Psoas muscle (tissue), 8 donors: Measurements from ENCODE around the gene HOXA5. TPM values are rescaled to one million over a fixed set of nuclear protein-coding genes. Genes with fewer than 3 reads are reported as not detected.

ENCODE experiments used
- ATAC-seq, 4 donors: fragments of 200-7000 bp; cut with Tn5 transposase; one replicate each; pipeline ENCODE4 v1.9.1; 2020; ENCODE audit warnings: moderate library complexity in 3 of 4, mild to moderate bottlenecking in 2 of 4
- DNase-seq, 2 donors: peaks; one replicate each; pipeline ENCODE4 v3.0.0-alpha.2; 2020
- H3K27ac ChIP-seq: fragments of 200-600 bp; one replicate; pipeline ENCODE4 v1.8.0; 2022
- H3K27me3 ChIP-seq, 3 donors: fragments of 200-600 bp in 1 of 3; one replicate each; pipeline versions ENCODE4 v1.6.1 to v1.8.0; 2013 to 2022; ENCODE audit warnings: low read length in 2 of 3, mild to moderate bottlenecking in 2 of 3, moderate library complexity in 1 of 3; ENCODE audit not compliant: insufficient read depth in 3 of 3
- H3K36me3 ChIP-seq, 2 donors: fragments of 200-600 bp in 1 of 2; one replicate each; pipeline versions ENCODE4 v1.6.1 to v1.8.0; 2013 to 2022; ENCODE audit warnings: low read depth in 1 of 2, mild to moderate bottlenecking in 1 of 2, moderate library complexity in 1 of 2; ENCODE audit not compliant: insufficient read depth in 1 of 2
- H3K4me1 ChIP-seq: fragments of 200-600 bp; one replicate; pipeline ENCODE4 v1.8.0; 2022
- H3K4me3 ChIP-seq: fragments of 200-600 bp; one replicate; pipeline ENCODE4 v1.8.0; 2022; ENCODE audit warnings: mild to moderate bottlenecking
- H3K9me3 ChIP-seq: fragments of 200-600 bp; one replicate; pipeline ENCODE4 v1.8.0; 2022
- CTCF ChIP-seq: fragments of 200-600 bp; IDR thresholded peaks from one replicate; pipeline ENCODE4 v1.8.0; 2022; ENCODE audit warnings: antibody characterized with exemption
- WGBS, 3 donors: extraction: QIAGEN DNeasy Blood & Tissue Kit; methylation state at CpG; one replicate each; pipeline versions ENCODE4 v1.1.6 to v1.1.7; 2013; 5-methylcytosine and 5-hydroxymethylcytosine counted together
- intact Hi-C, 2 donors: fragments of 100-400 bp; cut with DNase I; formaldehyde crosslinking; loops; one replicate each; pipeline versions ENCODE4 v1.11.0 to v1.14.2; 2022
- polyA plus RNA-seq, 3 donors: library from polyadenylated mRNA; stranded (reverse); fragments of 200-250 nt; gene quantifications; one replicate each; pipeline ENCODE4 v1.2.3, GENCODE V29; 2013
- total RNA-seq, 4 donors: library from RNA; stranded (reverse); fragmentation: NEBNext Ultra II Directional in 2 of 4; extraction: Animal tissue kit (Norgen Biotek cat#: 25700) in 2 of 4; gene quantifications; one replicate each; pipeline versions ENCODE4 v1.2.1 to v1.2.4, GENCODE V29; 2021 to 2023
- donor health status: healthy with polysubstance abuse.
- donor health status: DM: no; HTN: no; CAD: no; lungs with moderate emphysema.
- donor health status: Bipolar disorder and iron deficiency.
- donor health status: healthy.
- donor health status: DM: yes; HTN: yes; CAD: no.
- donor health status: DM: no; HTN: no; CAD: no.
- donor health status: DM: no; HTN: no; CAD: no.
- donor health status: DM: yes; HTN: yes; CAD: no.

HOXA5 gene
- total and polyA plus RNA-seq, 7 donors: 2.6 to 18.8 (median 6.6) TPM

- Histone ChIP-seq H3K4me3 (no peak overlapping the region), H3K27ac (peak overlapping the region; percentile 64), H3K4me1 (peaks cover 19% of the 10 kb centered on the region), H3K27me3 (no peaks in the 10 kb centered on the region), H3K36me3 (peaks cover 0 to 11% of the 10 kb centered on the region in 2 donors), H3K9me3 (no peaks in the 10 kb centered on the region)
- 56 to 64% (median 57%) methylated on average over 1 of the region's 1 CpG for WGBS, 3 donors
- TF ChIP-seq CTCF: no peak
- intact Hi-C loops: no loop called here
- DNase-seq (no peak), ATAC-seq (no peak)
Observed at GRCh38 chr7:27119412-27119911, 24.0 kb downstream of the HOXA5 start.

- intact Hi-C loops: no loop called here
- 59 to 72% (median 72%) methylated on average over 3 of the region's 3 CpGs for WGBS, 3 donors
Observed at GRCh38 chr7:27118580-27118979, 24.9 kb downstream of the HOXA5 start.

GRCh38 chr7:27117887-27118491, 25.5 kb downstream of the HOXA5 start:
- no peak for ATAC-seq
- Histone ChIP-seq H3K4me1 (peaks cover 22% of the 10 kb centered on the region), H3K27ac (peak overlapping the region; percentile 64), H3K27me3 (no peaks in the 10 kb centered on the region), H3K9me3 (no peaks in the 10 kb centered on the region), H3K36me3 (peaks cover 0 to 11% of the 10 kb centered on the region in 2 donors), H3K4me3 (peak overlapping the region; percentile 46)
- intact Hi-C loops: no loop called here
- no peak for TF ChIP-seq CTCF
- DNase-seq: no peak
- 60 to 76% (median 75%) methylated on average over 19 of the region's 19 CpGs for WGBS, 3 donors

More at GRCh38 chr7:27118580-27118979, 24.9 kb downstream of the HOXA5 start:
- ATAC-seq (no peak), DNase-seq (no peak)
- peak overlapping the region; percentile 46 for H3K4me3 ChIP-seq
- no peaks in the 10 kb centered on the region for H3K27me3 ChIP-seq
- TF ChIP-seq CTCF: no peak
- H3K4me1 ChIP-seq: peaks cover 19% of the 10 kb centered on the region
- H3K27ac ChIP-seq: peak overlapping the region; percentile 64
- peaks cover 0 to 11% of the 10 kb centered on the region in 2 donors for H3K36me3 ChIP-seq
- H3K9me3 ChIP-seq: no peaks in the 10 kb centered on the region

- no peak for TF ChIP-seq CTCF
- Histone ChIP-seq H3K36me3 (peaks cover 0 to 8% of the 10 kb centered on the region in 2 donors), H3K9me3 (no peaks in the 10 kb centered on the region), H3K4me1 (peaks cover 30% of the 10 kb centered on the region), H3K4me3 (peak overlapping the region; percentile 46), H3K27ac (peak overlapping the region; percentile 64), H3K27me3 (no peaks in the 10 kb centered on the region)
- intact Hi-C loops: no loop called here
- ATAC-seq (no peak), DNase-seq (no peak)
- 62 to 71% (median 70%) methylated on average over 12 of the region's 12 CpGs for WGBS, 3 donors
Observed at GRCh38 chr7:27116962-27117886, 26.3 kb downstream of the HOXA5 start.
